Liver (tissue), 9 donors: ENCODE results near the gene TIAM1. TPM values are rescaled to one million over a fixed set of nuclear protein-coding genes. Genes with fewer than 3 reads are reported as not detected.

Experiments used
- DNase-seq: peaks from one replicate; pipeline ENCODE4 v3.0.0-alpha.2; 2017; ENCODE audit warnings: low spot score
- H3K27ac ChIP-seq, 2 donors: one replicate each; pipeline ENCODE4 v1.7.0; 2013; ENCODE audit warnings: inconsistent platforms in 2 of 2, low read length in 2 of 2, control low read depth in 1 of 2, low read depth in 1 of 2, mild to moderate bottlenecking in 1 of 2
- H3K27me3 ChIP-seq, 4 donors: one replicate each; pipeline versions ENCODE4 v1.6.1 to v1.7.0; 2013; ENCODE audit warnings: low read length in 3 of 4, inconsistent platforms in 1 of 4, mild to moderate bottlenecking in 1 of 4, moderate library complexity in 1 of 4; ENCODE audit not compliant: control insufficient read depth in 4 of 4, insufficient read depth in 4 of 4
- H3K36me3 ChIP-seq, 4 donors: one replicate each; pipeline versions ENCODE4 v1.6.1 to v1.7.0; 2013; ENCODE audit warnings: low read length in 3 of 4, mild to moderate bottlenecking in 3 of 4, low read depth in 1 of 4, moderate library complexity in 1 of 4; ENCODE audit not compliant: control insufficient read depth in 4 of 4, insufficient read depth in 3 of 4
- H3K4me1 ChIP-seq, 4 donors: one replicate each; pipeline versions ENCODE4 v1.6.1 to v1.7.0; 2013; ENCODE audit warnings: low read length in 3 of 4, mild to moderate bottlenecking in 3 of 4, moderate library complexity in 1 of 4; ENCODE audit not compliant: control insufficient read depth in 4 of 4, insufficient read depth in 4 of 4
- H3K4me3 ChIP-seq, 3 donors: one replicate each; pipeline versions ENCODE4 v1.6.1 to v1.7.0; 2013; ENCODE audit warnings: low read length in 3 of 3, control low read depth in 1 of 3, low read depth in 1 of 3, mild to moderate bottlenecking in 1 of 3
- H3K9ac ChIP-seq, 2 donors: one replicate each; pipeline ENCODE4 v1.7.0; 2013; ENCODE audit warnings: low read length in 2 of 2, mild to moderate bottlenecking in 2 of 2, moderate library complexity in 2 of 2, control low read depth in 1 of 2, low read depth in 1 of 2
- H3K9me3 ChIP-seq, 4 donors: one replicate each; pipeline versions ENCODE4 v1.6.1 to v1.7.0; 2013; ENCODE audit warnings: low read length in 3 of 4; ENCODE audit not compliant: control insufficient read depth in 4 of 4
- ATF3 ChIP-seq: IDR thresholded peaks from 2 replicates; pipeline ENCODE4 v1.6.1; 2016; ENCODE audit warnings: antibody characterized with exemption
- CTCF ChIP-seq: fragments of 150-350 bp; IDR thresholded peaks from 2 replicates; pipeline ENCODE4 v1.5.1; 2017; ENCODE audit warnings: improper control_type of control experiment, low read depth, low read length; ENCODE audit not compliant: missing input control
- EGR1 ChIP-seq, 2 donors: IDR thresholded peaks; 2 replicates each; pipeline ENCODE4 v1.6.1; 2016 to 2018; ENCODE audit warnings: antibody characterized with exemption in 2 of 2, low read depth in 2 of 2
- FOXA1 ChIP-seq: IDR thresholded peaks from 2 replicates; pipeline ENCODE4 v1.6.1; 2016; ENCODE audit warnings: antibody characterized with exemption
- FOXA2 ChIP-seq: IDR thresholded peaks from 2 replicates; pipeline ENCODE4 v1.6.1; 2016; ENCODE audit warnings: antibody characterized with exemption
- GABPA ChIP-seq, 2 donors: IDR thresholded peaks in 1 of 2; conservative IDR thresholded peaks in 1 of 2; 2 replicates each; pipeline ENCODE4 v1.6.1; 2016; ENCODE audit warnings: antibody characterized with exemption in 2 of 2, mild to moderate bottlenecking in 1 of 2, moderate library complexity in 1 of 2
- HNF4A ChIP-seq, 2 donors: conservative IDR thresholded peaks; 2 replicates each; pipeline ENCODE4 v1.6.1; 2016; ENCODE audit warnings: antibody characterized with exemption in 2 of 2, mild to moderate bottlenecking in 2 of 2
- HNF4G ChIP-seq: IDR thresholded peaks from 2 replicates; pipeline ENCODE4 v1.6.1; 2016; ENCODE audit warnings: antibody characterized with exemption
- MAX ChIP-seq: IDR thresholded peaks from 2 replicates; pipeline ENCODE4 v1.6.1; 2016; ENCODE audit warnings: antibody characterized with exemption
- NR2F2 ChIP-seq: IDR thresholded peaks from 2 replicates; pipeline ENCODE4 v1.6.1; 2016; ENCODE audit warnings: antibody characterized with exemption
- RAD21 ChIP-seq, 2 donors: IDR thresholded peaks; 2 replicates each; pipeline ENCODE4 v1.6.1; 2016; ENCODE audit warnings: antibody characterized with exemption in 2 of 2, mild to moderate bottlenecking in 2 of 2
- REST ChIP-seq: IDR thresholded peaks from 2 replicates; pipeline ENCODE4 v1.6.1; 2016; ENCODE audit warnings: antibody characterized with exemption, mild to moderate bottlenecking
- RXRA ChIP-seq, 2 donors: IDR thresholded peaks; 2 replicates each; pipeline ENCODE4 v1.6.1; 2017 to 2018; ENCODE audit warnings: antibody characterized with exemption in 2 of 2, mild to moderate bottlenecking in 1 of 2
- SP1 ChIP-seq: IDR thresholded peaks from 2 replicates; pipeline ENCODE4 v1.6.1; 2018; ENCODE audit warnings: antibody characterized with exemption, mild to moderate bottlenecking
- TAF1 ChIP-seq: conservative IDR thresholded peaks from 2 replicates; pipeline ENCODE4 v1.6.1; 2016; ENCODE audit warnings: antibody characterized with exemption, mild to moderate bottlenecking
- YY1 ChIP-seq: IDR thresholded peaks from 2 replicates; pipeline ENCODE4 v1.6.1; 2016; ENCODE audit warnings: antibody characterized with exemption, mild to moderate bottlenecking
- ZBTB33 ChIP-seq: IDR thresholded peaks from 2 replicates; pipeline ENCODE4 v1.6.1; 2016; ENCODE audit warnings: antibody characterized with exemption
- WGBS: extraction: QIAGEN DNeasy Blood & Tissue Kit; methylation state at CpG from one replicate; pipeline ENCODE4 v1.1.7; 2013; 5-methylcytosine and 5-hydroxymethylcytosine counted together
- polyA plus RNA-seq, 2 donors: library from polyadenylated mRNA; stranded (reverse) in 1 of 2; unstranded in 1 of 2; fragments of 200-250 nt in 1 of 2; fragments of >200 nt in 1 of 2; fragmentation: Nextera tagmentation in 1 of 2; extraction: Ambion mirVana in 1 of 2; gene quantifications; one replicate each; pipeline versions ENCODE4 v1.2.1 to v1.2.3, GENCODE V29; 2013 to 2015
- total RNA-seq, 2 donors: library from RNA; depleted of rRNA; stranded (reverse); fragments of >200 nt; gene quantifications; one replicate each; pipeline ENCODE4 v1.2.3, GENCODE V29; 2014
- donor health status: healthy.
- donor health status: healthy.
- donor health status: healthy.
- donor health status: healthy.
- donor health status: healthy.

The TIAM1 gene
- total and polyA plus RNA-seq, 4 donors: 3.0 to 7.4 (median 4.8) TPM

GRCh38 chr21:31110430-31110829 is 233.6 kb downstream of the TIAM1 start:
- no peaks in the 10 kb centered on the region for H3K4me1 ChIP-seq
- DNase-seq: no peak
- H3K9ac ChIP-seq: no peak overlapping the region
- TF ChIP-seq RAD21 (IDR thresholded peaks at IDR 0.05) (no peak), GABPA (IDR thresholded peaks at IDR 0.05 in 1 of 2, conservative IDR thresholded peaks at IDR 0.05 in 1 of 2) (no peak), NR2F2 (no peak), CTCF (no peak), SP1 (no peak), TAF1 (no peak), REST (no peak), ATF3 (no peak), EGR1 (IDR thresholded peaks at IDR 0.05; ENCODE audit: low read depth in 2 of 2) (no peak), HNF4A (conservative IDR thresholded peaks at IDR 0.05) (no peak), ZBTB33 (no peak), YY1 (no peak), HNF4G (no peak), FOXA2 (no peak), RXRA (IDR thresholded peaks at IDR 0.05) (no peak)
- no peaks in the 10 kb centered on the region for H3K27me3 ChIP-seq
- no peaks in the 10 kb centered on the region for H3K36me3 ChIP-seq
- no peak overlapping the region for H3K27ac ChIP-seq
- no peak overlapping the region for H3K4me3 ChIP-seq
- whole genome bisulfite sequencing: 76% methylated on average over 4 of the region's 4 CpGs
- H3K9me3 ChIP-seq: no peaks in the 10 kb centered on the region

- DNase-seq: no peak
- no peaks in the 10 kb centered on the region for H3K36me3 ChIP-seq
- WGBS: 71% methylated on average over 1 of the region's 1 CpG
- H3K27ac ChIP-seq: no peak overlapping the region
- H3K9ac ChIP-seq: no peak overlapping the region
- no peak overlapping the region for H3K4me3 ChIP-seq
- no peaks in the 10 kb centered on the region for H3K9me3 ChIP-seq
- no peaks in the 10 kb centered on the region for H3K27me3 ChIP-seq
- H3K4me1 ChIP-seq: no peaks in the 10 kb centered on the region
- no peak for TF ChIP-seq EGR1 (IDR thresholded peaks at IDR 0.05; ENCODE audit: low read depth in 2 of 2)
- TF ChIP-seq FOXA1: no peak
- TF ChIP-seq HNF4A (conservative IDR thresholded peaks at IDR 0.05): no peak
- no peak for TF ChIP-seq MAX
- TF ChIP-seq ZBTB33: no peak
These were observed 236.2 kb downstream of the TIAM1 start for GRCh38 chr21:31107871-31108270.
